Karpas-422 (cell line): ENCODE results near the gene CCL22. TPM values are rescaled to one million over a fixed set of nuclear protein-coding genes. Genes with fewer than 3 reads are reported as not detected.
A peak's percentile ranks its signal among the peaks of the same experiment; 100 is the strongest.

Experiments
- DNase-seq: peaks from one replicate; pipeline ENCODE4 v3.0.0-alpha.2; 2015
- H2AFZ ChIP-seq: fragments of 200-600 bp; sonication (generic); 2 replicates; pipeline ENCODE4 v1.6.1; 2014; ENCODE audit warnings: antibody characterized with exemption, low read length, mixed read lengths
- H3K27ac ChIP-seq: fragments of 200-600 bp; sonication (generic); 2 replicates; pipeline ENCODE4 v1.5.1; 2014; ENCODE audit warnings: mild to moderate bottlenecking, low read length, moderate library complexity
- H3K27me3 ChIP-seq: fragments of 200-600 bp; sonication (generic); 2 replicates; pipeline ENCODE4 v1.6.1; 2014; ENCODE audit warnings: low read length, mixed read lengths
- H3K36me3 ChIP-seq: fragments of 200-600 bp; sonication (generic); 2 replicates; pipeline ENCODE4 v1.6.1; 2014; ENCODE audit warnings: low read length, mixed read lengths; ENCODE audit not compliant: insufficient read depth
- H3K4me1 ChIP-seq: fragments of 200-600 bp; sonication (generic); 2 replicates; pipeline ENCODE4 v1.6.1; 2014; ENCODE audit warnings: mild to moderate bottlenecking, low read length, mixed read lengths
- H3K4me2 ChIP-seq: fragments of 200-600 bp; sonication (generic); 2 replicates; pipeline ENCODE4 v1.6.1; 2014; ENCODE audit warnings: low read length, low read depth, mild to moderate bottlenecking; ENCODE audit not compliant: poor library complexity, severe bottlenecking
- H3K4me3 ChIP-seq: fragments of 200-600 bp; sonication (generic); 2 replicates; pipeline ENCODE4 v1.5.1; 2014; ENCODE audit warnings: mild to moderate bottlenecking, antibody characterized with exemption, low read length, mixed read lengths
- H3K79me2 ChIP-seq: fragments of 200-600 bp; sonication (generic); 2 replicates; pipeline ENCODE4 v1.6.1; 2014; ENCODE audit warnings: mild to moderate bottlenecking, low read length, mixed read lengths
- H3K9ac ChIP-seq: fragments of 200-600 bp; sonication (generic); 2 replicates; pipeline ENCODE4 v1.6.0; 2014; ENCODE audit warnings: low read length
- H3K9me2 ChIP-seq: fragments of 200-600 bp; sonication (generic), shearing (Covaris generic); replicated peaks from 2 replicates; pipeline ENCODE4 v1.6.0; 2014; ENCODE audit warnings: mild to moderate bottlenecking, low read length, moderate library complexity; ENCODE audit not compliant: insufficient read depth
- H3K9me3 ChIP-seq: fragments of 300-700, 200-600 bp; sonication (generic); 2 replicates; pipeline ENCODE4 v1.6.1; 2014; ENCODE audit warnings: low read length, mixed read lengths
- H4K20me1 ChIP-seq: fragments of 200-600 bp; sonication (generic); 2 replicates; pipeline ENCODE4 v1.6.1; 2014; ENCODE audit warnings: mild to moderate bottlenecking, antibody characterized with exemption, low read length, low read depth; ENCODE audit not compliant: insufficient read depth
- total RNA-seq: library from RNA; depleted of rRNA; stranded (reverse); fragments of >200 nt; shearing (Covaris generic); gene quantifications from 2 replicates; pipeline ENCODE4 v1.2.3, GENCODE V29; 2014; ENCODE audit warnings: low replicate concordance

Gene CCL22
- total RNA-seq, 1 experiment from 2014 or later, result not detected

DNA sequence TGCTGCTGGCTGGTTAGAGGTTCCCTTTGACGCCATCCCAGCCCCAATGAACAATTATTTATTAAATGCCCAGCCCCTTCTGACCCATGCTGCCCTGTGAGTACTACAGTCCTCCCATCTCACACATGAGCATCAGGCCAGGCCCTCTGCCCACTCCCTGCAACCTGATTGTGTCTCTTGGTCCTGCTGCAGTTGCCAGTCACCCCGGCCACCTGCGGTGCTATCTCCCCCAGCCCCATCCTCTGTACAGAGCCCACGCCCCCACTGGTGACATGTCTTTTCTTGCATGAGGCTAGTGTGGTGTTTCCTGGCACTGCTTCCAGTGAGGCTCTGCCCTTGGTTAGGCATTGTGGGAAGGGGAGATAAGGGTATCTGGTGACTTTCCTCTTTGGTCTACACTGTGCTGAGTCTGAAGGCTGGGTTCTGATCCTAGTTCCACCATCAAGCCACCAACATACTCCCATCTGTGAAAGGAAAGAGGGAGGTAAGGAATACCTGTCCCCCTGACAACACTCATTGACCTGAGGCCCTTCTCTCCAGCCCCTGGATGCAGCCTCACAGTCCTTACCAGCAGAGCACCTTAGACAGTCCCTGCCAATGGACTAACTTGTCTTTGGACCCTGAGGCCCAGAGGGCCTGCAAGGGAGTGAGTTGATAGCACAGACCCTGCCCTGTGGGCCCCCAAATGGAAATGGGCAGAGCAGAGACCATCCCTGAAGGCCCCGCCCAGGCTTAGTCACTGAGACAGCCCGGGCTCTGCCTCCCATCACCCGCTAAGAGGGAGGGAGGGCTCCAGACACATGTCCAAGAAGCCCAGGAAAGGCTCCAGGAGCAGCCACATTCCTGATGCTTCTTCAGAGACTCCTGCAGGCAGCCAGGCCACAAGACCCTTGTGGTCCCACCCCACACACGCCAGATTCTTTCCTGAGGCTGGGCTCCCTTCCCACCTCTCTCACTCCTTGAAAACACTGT lies 25.0 kb downstream of the CCL22 start:
- peaks cover 12% of the 10 kb centered on the region for H3K4me1 ChIP-seq
- peak overlapping the region; percentile 3 for H3K4me2 ChIP-seq
- no peaks in the 10 kb centered on the region for H3K36me3 ChIP-seq
- no peak for DNase-seq
- no peaks in the 10 kb centered on the region for H3K9me3 ChIP-seq
- peaks cover 1% of the 10 kb centered on the region; the same call in 1 of the 2 replicates for H3K27me3 ChIP-seq
- 0 out of 2 replicates have a peak, but pooled peaks cover 3% of the 10 kb centered on the region for H4K20me1 ChIP-seq
- no peak overlapping the region for H3K9ac ChIP-seq
- no peak overlapping the region for H3K27ac ChIP-seq
- no peak overlapping the region for H2AFZ ChIP-seq
- no peak overlapping the region for H3K4me3 ChIP-seq
- H3K9me2 ChIP-seq, result no peaks in the 10 kb centered on the region
- no peaks in the 10 kb centered on the region for H3K79me2 ChIP-seq

DNA sequence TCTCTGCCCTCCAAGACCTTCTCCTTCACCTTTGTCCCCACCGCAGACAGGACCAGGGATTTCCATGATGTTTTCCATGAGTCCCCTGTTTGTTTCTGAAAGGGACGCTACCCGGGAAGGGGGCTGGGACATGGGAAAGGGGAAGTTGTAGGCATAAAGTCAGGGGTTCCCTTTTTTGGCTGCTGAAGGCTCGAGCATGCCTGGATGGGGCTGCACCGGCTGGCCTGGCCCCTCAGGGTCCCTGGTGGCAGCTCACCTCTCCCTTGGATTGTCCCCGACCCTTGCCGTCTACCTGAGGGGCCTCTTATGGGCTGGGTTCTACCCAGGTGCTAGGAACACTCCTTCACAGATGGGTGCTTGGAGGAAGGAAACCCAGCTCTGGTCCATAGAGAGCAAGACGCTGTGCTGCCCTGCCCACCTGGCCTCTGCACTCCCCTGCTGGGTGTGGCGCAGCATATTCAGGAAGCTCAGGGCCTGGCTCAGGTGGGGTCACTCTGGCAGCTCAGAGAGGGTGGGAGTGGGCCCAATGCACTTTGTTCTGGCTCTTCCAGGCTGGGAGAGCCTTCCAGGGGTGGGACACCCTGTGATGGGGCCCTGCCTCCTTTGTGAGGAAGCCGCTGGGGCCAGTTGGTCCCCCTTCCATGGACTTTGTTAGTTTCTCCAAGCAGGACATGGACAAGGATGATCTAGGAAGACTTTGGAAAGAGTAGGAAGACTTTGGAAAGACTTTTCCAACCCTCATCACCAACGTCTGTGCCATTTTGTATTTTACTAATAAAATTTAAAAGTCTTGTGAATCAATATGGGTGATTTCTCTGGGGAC lies 25.9 kb downstream of the CCL22 start:
- H3K27me3 ChIP-seq, result peaks cover 7% of the 10 kb centered on the region; the same call in 1 of the 2 replicates
- H3K4me2 ChIP-seq, result peak overlapping the region; percentile 3
- 0 out of 2 replicates have a peak, but pooled peaks cover 3% of the 10 kb centered on the region for H4K20me1 ChIP-seq
- H3K4me3 ChIP-seq, result no peak overlapping the region
- no peaks in the 10 kb centered on the region for H3K79me2 ChIP-seq
- H3K27ac ChIP-seq, result no peak overlapping the region
- H3K9me3 ChIP-seq, result no peaks in the 10 kb centered on the region
- H3K9ac ChIP-seq, result no peak overlapping the region
- no peak overlapping the region for H2AFZ ChIP-seq
- no peaks in the 10 kb centered on the region for H3K36me3 ChIP-seq
- no peaks in the 10 kb centered on the region for H3K9me2 ChIP-seq
- DNase-seq, result no peak
- H3K4me1 ChIP-seq, result peaks cover 12% of the 10 kb centered on the region

DNA sequence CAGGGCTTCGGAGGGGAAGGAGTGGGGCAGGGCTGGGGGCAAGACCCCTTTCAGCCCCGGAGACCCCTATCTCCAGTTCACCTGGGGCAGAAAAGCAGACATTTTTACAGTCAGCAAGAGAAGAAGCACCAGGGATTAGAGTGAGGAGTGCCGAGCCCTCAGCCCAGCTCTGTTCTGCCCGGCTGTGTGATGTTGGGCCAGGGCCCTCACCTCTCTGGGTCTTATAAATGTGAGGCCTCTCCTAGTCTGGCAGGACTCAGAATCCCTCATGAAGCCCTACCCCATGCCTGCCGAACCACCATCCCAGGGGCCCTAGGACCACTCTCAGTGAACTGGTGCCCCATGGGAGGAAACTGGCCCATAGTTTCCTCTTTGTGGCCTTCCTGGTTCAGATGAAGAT lies 26.5 kb downstream of the CCL22 start:
- no peak overlapping the region for H3K4me3 ChIP-seq
- DNase-seq, result no peak
- H3K79me2 ChIP-seq, result no peaks in the 10 kb centered on the region
- no peaks in the 10 kb centered on the region for H3K9me2 ChIP-seq
- peaks cover 7% of the 10 kb centered on the region; the same call in 1 of the 2 replicates for H3K27me3 ChIP-seq
- no peak overlapping the region for H3K4me2 ChIP-seq
- 0 out of 2 replicates have a peak, but pooled peaks cover 3% of the 10 kb centered on the region for H4K20me1 ChIP-seq
- H2AFZ ChIP-seq, result no peak overlapping the region
- no peaks in the 10 kb centered on the region for H3K36me3 ChIP-seq
- H3K9me3 ChIP-seq, result no peaks in the 10 kb centered on the region
- peaks cover 12% of the 10 kb centered on the region for H3K4me1 ChIP-seq
- H3K27ac ChIP-seq, result no peak overlapping the region
- no peak overlapping the region for H3K9ac ChIP-seq

DNA sequence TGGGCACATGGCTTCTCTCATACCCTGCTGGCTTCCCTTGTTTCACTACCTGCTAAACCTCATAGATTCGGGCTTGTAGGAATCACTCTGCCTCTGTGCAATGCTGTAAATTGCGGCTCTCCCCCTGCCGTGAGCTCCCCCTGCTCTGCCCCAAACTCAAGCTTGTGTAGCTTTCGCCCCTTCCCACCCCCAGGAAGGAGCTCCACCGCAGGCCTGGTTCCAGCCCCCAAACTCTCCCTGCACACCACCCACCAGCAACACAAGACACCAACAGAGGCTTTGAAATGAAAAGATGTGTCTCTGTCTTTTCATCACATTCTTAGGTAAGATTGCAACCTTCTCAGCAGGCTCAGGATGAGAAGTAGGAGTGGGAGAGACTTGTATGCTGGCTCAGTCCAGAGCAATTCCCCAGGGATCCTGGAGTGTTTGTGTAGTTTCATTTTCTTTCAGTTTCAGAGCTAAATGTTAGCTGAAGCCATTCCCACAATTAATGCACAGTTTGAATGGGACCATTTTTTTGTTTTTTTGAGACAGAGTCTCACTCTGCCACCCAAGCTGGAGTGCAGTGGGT lies 27.9 kb downstream of the CCL22 start:
- Histone ChIP-seq H2AFZ (no peak overlapping the region), H3K9ac (no peak overlapping the region), H3K9me2 (no peaks in the 10 kb centered on the region), H3K4me1 (peaks cover 12% of the 10 kb centered on the region), H3K9me3 (no peaks in the 10 kb centered on the region), H3K27ac (no peak overlapping the region), H3K79me2 (no peaks in the 10 kb centered on the region), H3K27me3 (peaks cover 7% of the 10 kb centered on the region; the same call in 1 of the 2 replicates), H3K36me3 (no peaks in the 10 kb centered on the region), H4K20me1 (0 out of 2 replicates have a peak, but pooled peaks cover 3% of the 10 kb centered on the region), H3K4me3 (no peak overlapping the region), H3K4me2 (no peak overlapping the region)
- DNase-seq, result no peak

DNA sequence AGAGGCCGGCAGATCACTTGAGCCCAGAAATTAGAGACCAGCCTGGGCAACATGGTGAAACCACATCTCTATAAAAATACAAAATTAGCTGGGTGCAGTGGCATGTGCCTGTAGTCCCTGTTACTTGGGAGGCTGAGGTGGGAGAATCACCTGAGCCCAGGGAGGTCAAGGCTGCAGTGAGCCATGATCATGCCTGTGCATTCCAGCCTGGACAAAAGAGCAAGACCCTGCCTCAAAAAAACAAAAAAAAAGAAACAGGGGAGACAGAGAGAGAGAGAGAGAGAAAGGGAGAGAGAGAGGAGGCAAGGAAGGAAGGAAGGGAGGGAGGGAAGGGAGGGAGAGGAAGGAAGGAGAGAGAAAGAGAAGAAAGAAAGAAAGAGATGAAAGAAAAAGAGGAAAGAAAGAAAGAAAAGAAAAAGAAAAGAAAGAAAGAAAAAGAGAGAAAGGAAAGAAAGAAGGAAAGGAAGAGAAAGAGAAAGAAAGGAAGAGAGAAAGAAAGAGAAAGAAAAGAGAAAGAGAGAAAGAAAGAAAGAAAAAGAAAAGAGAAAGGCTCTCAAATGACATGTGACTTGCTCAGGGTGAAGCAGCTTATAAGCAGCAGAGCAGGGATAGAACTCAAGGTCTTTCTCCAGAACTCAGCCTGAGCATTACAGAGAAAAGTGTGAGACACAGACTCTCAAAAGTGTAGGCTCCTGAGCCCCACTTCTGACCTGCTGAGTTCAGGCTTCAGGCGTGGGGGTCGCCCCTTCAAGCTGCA lies 29.2 kb downstream of the CCL22 start:
- Histone ChIP-seq H3K9me3 (no peaks in the 10 kb centered on the region), H3K79me2 (no peaks in the 10 kb centered on the region), H3K4me1 (peaks cover 12% of the 10 kb centered on the region), H3K27ac (no peak overlapping the region), H3K27me3 (peaks cover 7% of the 10 kb centered on the region; the same call in 1 of the 2 replicates), H3K4me3 (no peak overlapping the region), H3K4me2 (no peak overlapping the region), H4K20me1 (0 out of 2 replicates have a peak, but pooled peaks cover 3% of the 10 kb centered on the region), H3K9ac (no peak overlapping the region), H3K9me2 (no peaks in the 10 kb centered on the region), H2AFZ (no peak overlapping the region), H3K36me3 (no peaks in the 10 kb centered on the region)
- no peak for DNase-seq

DNA sequence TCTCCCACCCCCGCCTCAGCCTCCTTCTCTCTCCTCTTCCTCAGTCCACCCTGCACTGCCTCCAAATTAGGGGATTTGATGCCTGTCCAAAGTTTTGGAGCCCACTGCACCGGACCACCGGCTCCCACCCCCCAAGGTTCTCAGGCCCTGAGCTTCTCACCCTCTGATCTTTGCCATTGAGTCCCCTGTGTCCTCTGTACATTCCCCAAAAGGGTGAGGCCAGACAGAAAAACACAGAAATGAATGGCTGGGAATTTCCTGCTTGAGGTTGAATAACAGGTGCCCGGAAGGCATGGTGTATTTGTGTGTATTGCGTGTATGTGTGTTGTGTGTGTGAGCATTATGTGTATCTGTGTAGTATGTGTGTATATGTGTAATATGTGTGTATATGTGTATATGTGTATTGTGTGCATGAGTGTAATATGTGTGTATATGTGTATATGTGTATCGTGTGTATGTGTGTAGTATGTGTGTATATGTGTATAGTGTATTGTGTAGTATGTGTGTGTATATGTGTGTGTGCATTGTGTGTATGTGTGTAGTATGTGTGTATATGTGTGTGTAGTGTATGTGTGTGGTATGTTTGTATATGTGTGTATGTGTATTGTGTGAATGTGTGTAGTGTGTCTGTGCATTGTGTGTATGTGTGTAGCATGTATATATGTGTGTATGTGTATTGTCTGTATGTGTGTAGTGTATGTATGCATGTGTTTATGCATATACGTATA lies 29.9 kb downstream of the CCL22 start:
- Histone ChIP-seq H2AFZ (no peak overlapping the region), H3K27me3 (peaks cover 7% of the 10 kb centered on the region; the same call in 1 of the 2 replicates), H3K9me2 (no peaks in the 10 kb centered on the region), H3K36me3 (no peaks in the 10 kb centered on the region), H3K4me2 (no peak overlapping the region), H3K9ac (no peak overlapping the region), H4K20me1 (0 out of 2 replicates have a peak, but pooled peaks cover 3% of the 10 kb centered on the region), H3K4me1 (peaks cover 12% of the 10 kb centered on the region), H3K79me2 (no peaks in the 10 kb centered on the region), H3K4me3 (no peak overlapping the region), H3K27ac (no peak overlapping the region), H3K9me3 (no peaks in the 10 kb centered on the region)
- DNase-seq, result no peak

DNA sequence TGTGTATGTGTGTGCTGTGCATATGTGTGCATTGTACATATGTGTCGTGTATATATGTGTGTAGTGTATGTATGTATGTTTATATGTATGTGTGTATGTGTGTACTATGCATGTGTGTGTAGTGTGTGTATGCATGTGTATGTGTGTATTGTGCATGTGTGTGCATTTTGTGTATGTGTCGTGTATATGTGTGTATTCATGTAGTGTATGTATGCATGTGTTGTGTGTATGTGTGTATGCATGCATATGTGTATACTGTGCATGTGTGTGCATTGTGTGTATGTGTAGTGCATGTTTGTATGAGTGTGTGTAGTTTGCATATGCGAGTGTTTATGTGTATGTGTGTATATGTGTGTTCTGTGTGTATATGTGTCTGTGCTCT lies 30.5 kb downstream of the CCL22 start:
- Histone ChIP-seq H4K20me1 (0 out of 2 replicates have a peak, but pooled peaks cover 3% of the 10 kb centered on the region), H3K79me2 (no peaks in the 10 kb centered on the region), H3K9me2 (no peaks in the 10 kb centered on the region), H2AFZ (no peak overlapping the region), H3K9ac (no peak overlapping the region), H3K27ac (no peak overlapping the region), H3K4me1 (peaks cover 11% of the 10 kb centered on the region), H3K27me3 (peaks cover 7% of the 10 kb centered on the region; the same call in 1 of the 2 replicates), H3K4me2 (no peak overlapping the region), H3K9me3 (no peaks in the 10 kb centered on the region), H3K4me3 (no peak overlapping the region), H3K36me3 (no peaks in the 10 kb centered on the region)
- DNase-seq, result no peak
